Measurements from ENCODE around the gene FES. TPM values are rescaled to one million over a fixed set of nuclear protein-coding genes. Genes with fewer than 3 reads are reported as not detected.

FES gene
- polyA plus RNA-seq, 1 of the 3 experiments (the other 2 are of a cell fraction) = 0.03 TPM

DNA sequence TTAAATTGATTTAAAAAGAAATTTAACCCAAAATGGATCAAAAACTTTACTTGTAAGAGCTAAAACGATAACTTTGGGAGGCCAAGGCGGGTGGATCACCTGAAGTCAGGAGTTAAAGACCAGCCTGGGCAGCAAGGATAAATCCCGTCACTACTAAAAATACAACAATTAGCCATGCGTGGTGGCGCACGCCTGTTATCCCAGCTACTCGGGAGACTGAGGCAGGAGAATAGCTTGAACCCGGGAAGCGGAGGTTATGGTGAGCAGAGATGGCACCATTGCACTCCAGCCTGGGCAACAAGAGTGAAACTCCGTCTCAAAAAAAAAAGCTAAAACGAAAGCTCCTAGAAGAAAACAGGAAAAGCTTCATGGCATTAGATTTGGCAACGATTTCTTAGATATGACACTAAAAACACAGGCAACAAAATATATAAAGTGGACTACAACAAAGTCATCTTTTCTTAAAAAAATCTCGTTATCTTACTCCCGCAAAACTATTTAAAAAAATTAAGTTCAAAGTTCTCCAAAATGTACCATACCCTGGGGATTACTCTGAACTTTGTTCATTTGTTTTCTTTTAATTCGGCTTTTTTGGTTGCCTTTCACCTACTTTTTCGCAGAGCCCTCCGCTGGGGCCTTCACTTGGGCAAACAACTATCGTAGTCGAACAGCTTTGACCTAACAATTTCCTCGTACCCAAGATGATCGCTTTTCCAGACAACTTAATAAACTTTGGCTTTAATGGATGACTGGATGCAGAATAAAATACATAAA lies 45.1 kb downstream of the FES start:
- ChIA-PET CTCF (interaction anchor here (1.0 to 11.5 kb wide), 7 partner anchors 15 to 104 kb away, joined by 3 to 142 read pairs (median 93); partner anchors contain the start of genes MAN2A2 and RCCD1), POLR2A (interaction anchor here (0.6 to 0.7 kb wide), 3 partner anchors 12 to 744 kb away, joined by 3 to 5 read pairs (median 3); no protein-coding TSS in a partner anchor)
- Histone ChIP-seq H3K27me3 (ENCODE audit: insufficient read depth) (no peaks in the 10 kb centered on the region), H3K4me2 (peak overlapping the region; percentile 97), H4K20me1 (ENCODE audit: insufficient read depth) (no peaks in the 10 kb centered on the region), H3F3A (replicated peaks; ENCODE audit: insufficient read depth) (peaks cover 22% of the 10 kb centered on the region), H3K9me2 (no peaks in the 10 kb centered on the region), H3K27ac (ENCODE audit: low read depth in 2 of 2, low read length in 1 of 2) (peak overlapping the region; percentile 52 to 91), H3K9me3 (no peaks in the 10 kb centered on the region), H3K4me3 (ENCODE audit: low read depth in 2 of 2, low read length in 1 of 2) (peak overlapping the region; percentile 59 to 65), H3K79me2 (ENCODE audit: insufficient read depth) (no peaks in the 10 kb centered on the region), H3K36me3 (replicated peaks in 1 of 2; ENCODE audit: control insufficient read depth in 1 of 2, insufficient read depth in 2 of 2, low read length in 1 of 2) (no peaks in the 10 kb centered on the region), H3K9ac (peak overlapping the region; percentile 48), H3K4me1 (ENCODE audit: control insufficient read depth in 1 of 2, insufficient read depth in 2 of 2, low read depth in 1 of 2, low read length in 1 of 2) (peaks cover 6 to 28% of the 10 kb centered on the region in 2 experiments; a peak in 2 of 4 replicates), H2AFZ (ENCODE audit: low read depth) (peak overlapping the region; percentile 98)
- TF ChIP-seq, protein P1, sequence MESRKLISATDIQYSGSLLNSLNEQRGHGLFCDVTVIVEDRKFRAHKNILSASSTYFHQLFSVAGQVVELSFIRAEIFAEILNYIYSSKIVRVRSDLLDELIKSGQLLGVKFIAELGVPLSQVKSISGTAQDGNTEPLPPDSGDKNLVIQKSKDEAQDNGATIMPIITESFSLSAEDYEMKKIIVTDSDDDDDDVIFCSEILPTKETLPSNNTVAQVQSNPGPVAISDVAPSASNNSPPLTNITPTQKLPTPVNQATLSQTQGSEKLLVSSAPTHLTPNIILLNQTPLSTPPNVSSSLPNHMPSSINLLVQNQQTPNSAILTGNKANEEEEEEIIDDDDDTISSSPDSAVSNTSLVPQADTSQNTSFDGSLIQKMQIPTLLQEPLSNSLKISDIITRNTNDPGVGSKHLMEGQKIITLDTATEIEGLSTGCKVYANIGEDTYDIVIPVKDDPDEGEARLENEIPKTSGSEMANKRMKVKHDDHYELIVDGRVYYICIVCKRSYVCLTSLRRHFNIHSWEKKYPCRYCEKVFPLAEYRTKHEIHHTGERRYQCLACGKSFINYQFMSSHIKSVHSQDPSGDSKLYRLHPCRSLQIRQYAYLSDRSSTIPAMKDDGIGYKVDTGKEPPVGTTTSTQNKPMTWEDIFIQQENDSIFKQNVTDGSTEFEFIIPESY (IDR thresholded peaks at IDR 0.05; ENCODE audit: borderline replicate concordance, low read depth) = no peak
- TF ChIP-seq GATA2 (CRISPR knock-in tag; IDR thresholded peaks at IDR 0.05) = no peak
- TF ChIP-seq POLR2AphosphoS5 (IDR thresholded peaks at IDR 0.05; ENCODE audit: low read depth, low read length) = no peak
- no peak for TF ChIP-seq TAF1 (IDR thresholded peaks at IDR 0.05; ENCODE audit: borderline replicate concordance, low read depth, low read length)
- TF ChIP-seq NFIC (IDR thresholded peaks at IDR 0.05; ENCODE audit: borderline replicate concordance) = no peak
- TF ChIP-seq RCOR1 (IDR thresholded peaks at IDR 0.05; ENCODE audit: low read length) = no peak
- TF ChIP-seq JUND (IDR thresholded peaks at IDR 0.05) = no peak
- TF ChIP-seq MXI1 (IDR thresholded peaks at IDR 0.05; ENCODE audit: low read depth, low read length) = no peak
- DNase-seq = no peak
- WGBS (ENCODE audit: low lambda C conversion rate) = 47% methylated on average over 21 of the region's 21 CpGs

DNA sequence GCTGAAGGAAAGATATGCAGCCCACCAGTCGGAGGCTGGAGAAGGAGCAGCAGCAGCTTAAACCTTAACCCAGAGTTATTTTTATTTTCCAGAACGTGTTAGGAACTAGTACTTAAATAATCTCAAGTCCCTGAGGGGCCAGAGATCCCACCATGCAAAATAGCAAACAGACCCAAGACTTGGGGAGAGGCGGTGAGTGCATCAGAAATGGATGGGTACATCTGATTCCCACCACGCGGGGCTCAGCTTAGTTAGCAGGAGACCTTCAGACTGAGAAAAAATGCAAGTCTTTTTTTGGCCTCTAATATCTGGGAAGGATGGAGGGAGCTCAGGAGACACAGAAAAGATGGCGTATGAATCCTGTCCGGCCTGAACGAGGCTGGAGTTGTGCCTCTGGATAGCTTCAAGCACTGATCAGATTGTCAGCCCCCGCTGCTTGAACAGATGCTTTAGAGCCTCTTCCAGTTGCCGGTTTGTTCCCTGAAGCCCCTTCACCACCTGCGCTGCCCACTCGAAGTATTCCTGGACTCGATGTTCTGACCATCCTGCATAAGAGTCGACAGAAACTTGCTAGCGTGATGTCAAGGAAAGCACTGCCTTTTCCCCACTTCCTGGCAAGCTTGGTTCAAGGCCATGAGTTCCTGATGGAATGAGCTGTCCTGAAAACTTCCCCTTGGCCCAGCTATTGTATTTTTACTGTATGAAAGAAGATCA lies 46.7 kb downstream of the FES start:
- peaks cover 6 to 35% of the 10 kb centered on the region in 2 experiments; a peak in 2 of 4 replicates for H3K4me1 ChIP-seq (ENCODE audit: control insufficient read depth in 1 of 2, insufficient read depth in 2 of 2, low read depth in 1 of 2, low read length in 1 of 2)
- H3K36me3 ChIP-seq (replicated peaks in 1 of 2; ENCODE audit: control insufficient read depth in 1 of 2, insufficient read depth in 2 of 2, low read length in 1 of 2) = no peaks in the 10 kb centered on the region
- H3K4me3 ChIP-seq (ENCODE audit: low read depth in 2 of 2, low read length in 1 of 2) = peak overlapping the region; percentile 84 to 89; a peak in 3 of 4 replicates
- H3K4me2 ChIP-seq = peak overlapping the region; percentile 97
- H3K27me3 ChIP-seq (ENCODE audit: insufficient read depth) = no peaks in the 10 kb centered on the region
- H4K20me1 ChIP-seq (ENCODE audit: insufficient read depth) = no peaks in the 10 kb centered on the region
- no peak for TF ChIP-seq TAF1 (IDR thresholded peaks at IDR 0.05; ENCODE audit: borderline replicate concordance, low read depth, low read length)
- TF ChIP-seq JUND (IDR thresholded peaks at IDR 0.05) = no peak
- no peak for TF ChIP-seq SIN3A (IDR thresholded peaks at IDR 0.05; ENCODE audit: borderline replicate concordance, low read depth, low read length)
- TF ChIP-seq, protein P2, sequence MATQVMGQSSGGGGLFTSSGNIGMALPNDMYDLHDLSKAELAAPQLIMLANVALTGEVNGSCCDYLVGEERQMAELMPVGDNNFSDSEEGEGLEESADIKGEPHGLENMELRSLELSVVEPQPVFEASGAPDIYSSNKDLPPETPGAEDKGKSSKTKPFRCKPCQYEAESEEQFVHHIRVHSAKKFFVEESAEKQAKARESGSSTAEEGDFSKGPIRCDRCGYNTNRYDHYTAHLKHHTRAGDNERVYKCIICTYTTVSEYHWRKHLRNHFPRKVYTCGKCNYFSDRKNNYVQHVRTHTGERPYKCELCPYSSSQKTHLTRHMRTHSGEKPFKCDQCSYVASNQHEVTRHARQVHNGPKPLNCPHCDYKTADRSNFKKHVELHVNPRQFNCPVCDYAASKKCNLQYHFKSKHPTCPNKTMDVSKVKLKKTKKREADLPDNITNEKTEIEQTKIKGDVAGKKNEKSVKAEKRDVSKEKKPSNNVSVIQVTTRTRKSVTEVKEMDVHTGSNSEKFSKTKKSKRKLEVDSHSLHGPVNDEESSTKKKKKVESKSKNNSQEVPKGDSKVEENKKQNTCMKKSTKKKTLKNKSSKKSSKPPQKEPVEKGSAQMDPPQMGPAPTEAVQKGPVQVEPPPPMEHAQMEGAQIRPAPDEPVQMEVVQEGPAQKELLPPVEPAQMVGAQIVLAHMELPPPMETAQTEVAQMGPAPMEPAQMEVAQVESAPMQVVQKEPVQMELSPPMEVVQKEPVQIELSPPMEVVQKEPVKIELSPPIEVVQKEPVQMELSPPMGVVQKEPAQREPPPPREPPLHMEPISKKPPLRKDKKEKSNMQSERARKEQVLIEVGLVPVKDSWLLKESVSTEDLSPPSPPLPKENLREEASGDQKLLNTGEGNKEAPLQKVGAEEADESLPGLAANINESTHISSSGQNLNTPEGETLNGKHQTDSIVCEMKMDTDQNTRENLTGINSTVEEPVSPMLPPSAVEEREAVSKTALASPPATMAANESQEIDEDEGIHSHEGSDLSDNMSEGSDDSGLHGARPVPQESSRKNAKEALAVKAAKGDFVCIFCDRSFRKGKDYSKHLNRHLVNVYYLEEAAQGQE (IDR thresholded peaks at IDR 0.05; ENCODE audit: low read depth, low read length) = no peak
- no peak for TF ChIP-seq FOSL2 (IDR thresholded peaks at IDR 0.05; ENCODE audit: borderline replicate concordance, low read depth)
- no peak for TF ChIP-seq RXRA (IDR thresholded peaks at IDR 0.05; ENCODE audit: borderline replicate concordance, low read depth)
- TF ChIP-seq, protein P3, sequence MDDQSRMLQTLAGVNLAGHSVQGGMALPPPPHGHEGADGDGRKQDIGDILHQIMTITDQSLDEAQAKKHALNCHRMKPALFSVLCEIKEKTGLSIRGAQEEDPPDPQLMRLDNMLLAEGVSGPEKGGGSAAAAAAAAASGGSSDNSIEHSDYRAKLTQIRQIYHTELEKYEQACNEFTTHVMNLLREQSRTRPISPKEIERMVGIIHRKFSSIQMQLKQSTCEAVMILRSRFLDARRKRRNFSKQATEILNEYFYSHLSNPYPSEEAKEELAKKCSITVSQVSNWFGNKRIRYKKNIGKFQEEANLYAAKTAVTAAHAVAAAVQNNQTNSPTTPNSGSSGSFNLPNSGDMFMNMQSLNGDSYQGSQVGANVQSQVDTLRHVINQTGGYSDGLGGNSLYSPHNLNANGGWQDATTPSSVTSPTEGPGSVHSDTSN (IDR thresholded peaks at IDR 0.05) = no peak
- no peak for TF ChIP-seq TEAD4 (IDR thresholded peaks at IDR 0.05; ENCODE audit: borderline replicate concordance, insufficient read depth)
- no peak for TF ChIP-seq TCF12 (IDR thresholded peaks at IDR 0.05)
- ChIA-PET CTCF (interaction anchor here (0.6 to 11.5 kb wide), 19 partner anchors 13 to 343 kb away, joined by 3 to 142 read pairs (median 7); partner anchors contain the start of genes FES, MAN2A2 and RCCD1), POLR2A (interaction anchor here (2.2 to 4.8 kb wide), 4 partner anchors 23 to 35 kb away, joined by 8 to 23 read pairs (median 10); partner anchors contain the start of genes MAN2A2 and RCCD1)
- 0 out of 2 replicates have a peak overlapping the region, but pooled peaks have one; percentile 98 for H2AFZ ChIP-seq (ENCODE audit: low read depth)
- no peaks in the 10 kb centered on the region for H3K9me3 ChIP-seq
- DNase-seq = no peak
- peaks cover 9% of the 10 kb centered on the region for H3K79me2 ChIP-seq (ENCODE audit: insufficient read depth)
- no peak overlapping the region for H3K9ac ChIP-seq
- peaks cover 22% of the 10 kb centered on the region for H3F3A ChIP-seq (replicated peaks; ENCODE audit: insufficient read depth)
- no peaks in the 10 kb centered on the region for H3K9me2 ChIP-seq
- 71% methylated on average over 15 of the region's 15 CpGs for WGBS (ENCODE audit: low lambda C conversion rate)
- peak overlapping the region; percentile 52 to 60; a peak in 3 of 4 replicates for H3K27ac ChIP-seq (ENCODE audit: low read depth in 2 of 2, low read length in 1 of 2)
